SU-DHL-6 (cell line): Measurements from ENCODE around the gene PDRG1.
A peak's percentile ranks its signal among the peaks of the same experiment; 100 is the strongest.

ENCODE experiments used
- H2AFZ ChIP-seq: fragments of 200-600 bp; sonication (generic); 2 replicates; pipeline ENCODE4 v1.6.1; 2014; ENCODE audit warnings: low read depth, mild to moderate bottlenecking, moderate library complexity, mixed read lengths, antibody characterized with exemption, low read length; ENCODE audit not compliant: severe bottlenecking
- H3F3A ChIP-seq: fragments of 200-600 bp; shearing (Covaris generic); 2 replicates; pipeline ENCODE4 v1.6.0; 2016; ENCODE audit warnings: antibody characterized with exemption, mild to moderate bottlenecking; ENCODE audit not compliant: insufficient read depth
- H3K27ac ChIP-seq: fragments of 200-600 bp; sonication (generic); 2 replicates; pipeline ENCODE4 v1.5.1; 2016; ENCODE audit warnings: low read depth, mild to moderate bottlenecking, low read length, moderate library complexity, mixed read lengths
- H3K27me3 ChIP-seq: fragments of 200-600 bp; sonication (generic), shearing (Covaris generic); 2 replicates; pipeline ENCODE4 v1.6.0; 2014; ENCODE audit warnings: mild to moderate bottlenecking, low read length
- H3K36me3 ChIP-seq: fragments of 200-600 bp; sonication (generic); 2 replicates; pipeline ENCODE4 v1.6.1; 2014; ENCODE audit warnings: mild to moderate bottlenecking, low read length, mixed read lengths
- H3K4me2 ChIP-seq: fragments of 300-600, 200-600 bp; shearing (Covaris generic), sonication (generic); 2 replicates; pipeline ENCODE4 v1.6.0; 2014; ENCODE audit warnings: low read length, low read depth, mild to moderate bottlenecking; ENCODE audit not compliant: poor library complexity, severe bottlenecking
- H3K4me3 ChIP-seq: fragments of 200-600 bp; sonication (generic); 2 replicates; pipeline ENCODE4 v1.5.1; 2014; ENCODE audit warnings: antibody characterized with exemption, low read length, mild to moderate bottlenecking, mixed read lengths; ENCODE audit not compliant: insufficient read depth, poor library complexity, severe bottlenecking
- H3K79me2 ChIP-seq: fragments of 200-600 bp; sonication (generic); 2 replicates; pipeline ENCODE4 v1.6.1; 2014; ENCODE audit warnings: mild to moderate bottlenecking, low read length, moderate library complexity; ENCODE audit not compliant: insufficient read depth
- H3K9ac ChIP-seq: fragments of 200-600 bp; sonication (generic); 2 replicates; pipeline ENCODE4 v1.7.0; 2014; ENCODE audit warnings: mild to moderate bottlenecking, low read length
- H3K9me2 ChIP-seq: fragments of 200-600 bp; sonication (generic); replicated peaks from 2 replicates; pipeline ENCODE4 v1.6.1; 2014; ENCODE audit warnings: low read length; ENCODE audit not compliant: insufficient read depth
- H3K9me3 ChIP-seq: fragments of 200-600 bp; sonication (generic); 2 replicates; pipeline ENCODE4 v1.6.1; 2014; ENCODE audit warnings: low read length, mixed read lengths; ENCODE audit not compliant: insufficient read depth
- H4K20me1 ChIP-seq: fragments of 200-600 bp; sonication (generic); 2 replicates; pipeline ENCODE4 v1.6.1; 2014; ENCODE audit warnings: low read depth, mild to moderate bottlenecking, antibody characterized with exemption, low read length, moderate library complexity, mixed read lengths
- CTCF ChIP-seq: fragments of 200-600 bp; sonication (generic); IDR thresholded peaks from one replicate; pipeline ENCODE4 v1.5.1; 2017; ENCODE audit warnings: antibody characterized with exemption, mild to moderate bottlenecking, low read length, moderate library complexity; ENCODE audit not compliant: insufficient read depth, poor library complexity, severe bottlenecking
- EZH2phosphoT487 ChIP-seq: fragments of 200-600 bp; sonication (generic), shearing (Covaris generic); conservative IDR thresholded peaks from 2 replicates; pipeline ENCODE4 v1.6.1; 2018; ENCODE audit warnings: mild to moderate bottlenecking, antibody characterized with exemption, low read length, moderate library complexity, mixed read lengths

Gene PDRG1

GRCh38 chr20:31949877-31950646 is 1.8 kb downstream of the PDRG1 start:
- Histone ChIP-seq H3K27ac (no peak overlapping the region), H3K36me3 (peaks cover 18% of the 10 kb centered on the region), H3F3A (no peaks in the 10 kb centered on the region), H2AFZ (no peak overlapping the region), H3K79me2 (peaks cover 24% of the 10 kb centered on the region), H3K9me3 (no peaks in the 10 kb centered on the region), H3K9me2 (no peaks in the 10 kb centered on the region), H3K4me2 (peak overlapping the region; percentile 95), H4K20me1 (0 out of 2 replicates have a peak, but pooled peaks cover 5% of the 10 kb centered on the region), H3K27me3 (no peaks in the 10 kb centered on the region), H3K9ac (peak overlapping the region; percentile 83), H3K4me3 (peak overlapping the region; percentile 86)
- no peak for TF ChIP-seq CTCF
- TF ChIP-seq EZH2phosphoT487 = no peak

GRCh38 chr20:31948008-31948407 is 3.8 kb downstream of the PDRG1 start:
- Histone ChIP-seq H3K27ac (no peak overlapping the region), H3F3A (no peaks in the 10 kb centered on the region), H3K9me3 (no peaks in the 10 kb centered on the region), H3K36me3 (peaks cover 18% of the 10 kb centered on the region), H3K27me3 (no peaks in the 10 kb centered on the region), H3K4me3 (no peak overlapping the region), H4K20me1 (0 out of 2 replicates have a peak, but pooled peaks cover 5% of the 10 kb centered on the region), H3K4me2 (no peak overlapping the region), H3K9ac (no peak overlapping the region), H3K9me2 (no peaks in the 10 kb centered on the region), H3K79me2 (peaks cover 24% of the 10 kb centered on the region), H2AFZ (no peak overlapping the region)
- TF ChIP-seq EZH2phosphoT487 (no peak), CTCF (no peak)

- Histone ChIP-seq H2AFZ (no peak overlapping the region), H3K4me3 (no peak overlapping the region), H3K9me3 (no peaks in the 10 kb centered on the region), H3K4me2 (no peak overlapping the region), H3K27me3 (no peaks in the 10 kb centered on the region), H3K79me2 (peaks cover 15% of the 10 kb centered on the region), H3K9me2 (no peaks in the 10 kb centered on the region), H3K36me3 (peaks cover 18% of the 10 kb centered on the region), H3F3A (no peaks in the 10 kb centered on the region), H3K27ac (no peak overlapping the region), H4K20me1 (0 out of 2 replicates have a peak, but pooled peaks cover 3% of the 10 kb centered on the region), H3K9ac (no peak overlapping the region)
- no peak for TF ChIP-seq EZH2phosphoT487
- no peak for TF ChIP-seq CTCF
Observed at GRCh38 chr20:31945785-31946184, 6.1 kb downstream of the PDRG1 start.
